ENCODE measurements around the gene ATG9B.
"Not testable (repeated sequence)": the region's sequence is repeated elsewhere in the genome, so short reads cannot be mapped to it uniquely, and the experiment has no call there.

The ATG9B gene

DNA sequence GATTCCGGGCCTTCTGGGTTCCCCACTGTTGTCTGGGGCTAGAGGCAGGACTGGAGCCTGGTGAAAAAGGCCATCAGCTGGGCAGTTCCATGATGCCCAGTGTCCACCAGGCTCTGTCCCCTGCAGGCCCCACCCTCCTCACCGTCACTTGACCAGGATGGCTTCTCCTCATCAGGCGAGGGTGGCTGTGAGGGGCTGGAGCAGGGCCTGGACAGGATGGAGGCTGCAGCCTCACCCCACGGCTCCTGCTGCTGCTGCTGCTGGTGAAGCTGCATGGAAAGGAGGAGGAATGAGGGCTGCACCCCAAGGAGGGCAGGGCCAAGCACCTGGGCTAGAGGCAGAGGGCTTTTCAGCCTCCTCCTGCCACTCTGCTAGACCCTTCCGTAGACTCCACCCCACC, 8.3 kb downstream of the ATG9B start:
- DNase-seq (ENCODE audit: low spot score) = no peak

- no peak for DNase-seq (ENCODE audit: low spot score)
These were observed 9.3 kb downstream of the ATG9B start for GRCh38 chr7:151014950-151015349.

DNA sequence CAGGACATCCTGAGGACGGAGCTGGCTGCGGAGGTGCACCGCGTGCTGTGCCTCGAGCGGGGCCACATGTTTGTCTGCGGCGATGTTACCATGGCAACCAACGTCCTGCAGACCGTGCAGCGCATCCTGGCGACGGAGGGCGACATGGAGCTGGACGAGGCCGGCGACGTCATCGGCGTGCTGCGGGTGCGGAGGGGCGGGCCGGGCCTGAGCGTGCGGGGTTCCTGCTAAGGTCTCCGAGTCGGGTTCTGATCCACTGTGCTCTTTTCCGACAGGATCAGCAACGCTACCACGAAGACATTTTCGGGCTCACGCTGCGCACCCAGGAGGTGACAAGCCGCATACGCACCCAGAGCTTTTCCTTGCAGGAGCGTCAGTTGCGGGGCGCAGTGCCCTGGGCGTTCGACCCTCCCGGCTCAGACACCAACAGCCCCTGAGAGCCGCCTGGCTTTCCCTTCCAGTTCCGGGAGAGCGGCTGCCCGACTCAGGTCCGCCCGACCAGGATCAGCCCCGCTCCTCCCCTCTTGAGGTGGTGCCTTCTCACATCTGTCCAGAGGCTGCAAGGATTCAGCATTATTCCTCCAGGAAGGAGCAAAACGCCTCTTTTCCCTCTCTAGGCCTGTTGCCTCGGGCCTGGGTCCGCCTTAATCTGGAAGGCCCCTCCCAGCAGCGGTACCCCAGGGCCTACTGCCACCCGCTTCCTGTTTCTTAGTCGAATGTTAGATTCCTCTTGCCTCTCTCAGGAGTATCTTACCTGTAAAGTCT, 10.4 kb downstream of the ATG9B start:
- no peak for DNase-seq (ENCODE audit: low spot score)

GRCh38 chr7:151013356-151013732, 10.9 kb downstream of the ATG9B start:
- DNase-seq (ENCODE audit: low spot score) = no peak

DNA sequence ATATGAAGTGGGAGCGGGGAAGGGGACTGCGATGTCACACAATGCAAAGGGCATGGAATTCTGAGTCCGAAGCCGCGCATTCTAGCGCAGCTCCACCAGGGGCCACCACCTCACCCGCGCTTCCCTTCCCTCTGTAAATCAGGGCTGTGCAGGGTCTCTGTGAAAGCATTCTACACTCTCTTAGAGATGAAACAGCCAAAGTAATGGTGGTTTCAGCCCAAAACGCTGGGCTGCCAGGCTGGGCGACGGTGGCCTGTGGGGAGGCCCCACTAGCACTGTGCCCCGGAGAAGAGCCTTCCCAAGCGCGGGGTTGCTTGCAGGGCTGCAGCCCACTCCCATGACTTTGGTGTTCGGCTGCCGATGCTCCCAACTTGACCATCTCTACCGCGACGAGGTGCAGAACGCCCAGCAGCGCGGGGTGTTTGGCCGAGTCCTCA, 11.4 kb downstream of the ATG9B start:
- DNase-seq (ENCODE audit: low spot score) = peak; percentile 48

DNA sequence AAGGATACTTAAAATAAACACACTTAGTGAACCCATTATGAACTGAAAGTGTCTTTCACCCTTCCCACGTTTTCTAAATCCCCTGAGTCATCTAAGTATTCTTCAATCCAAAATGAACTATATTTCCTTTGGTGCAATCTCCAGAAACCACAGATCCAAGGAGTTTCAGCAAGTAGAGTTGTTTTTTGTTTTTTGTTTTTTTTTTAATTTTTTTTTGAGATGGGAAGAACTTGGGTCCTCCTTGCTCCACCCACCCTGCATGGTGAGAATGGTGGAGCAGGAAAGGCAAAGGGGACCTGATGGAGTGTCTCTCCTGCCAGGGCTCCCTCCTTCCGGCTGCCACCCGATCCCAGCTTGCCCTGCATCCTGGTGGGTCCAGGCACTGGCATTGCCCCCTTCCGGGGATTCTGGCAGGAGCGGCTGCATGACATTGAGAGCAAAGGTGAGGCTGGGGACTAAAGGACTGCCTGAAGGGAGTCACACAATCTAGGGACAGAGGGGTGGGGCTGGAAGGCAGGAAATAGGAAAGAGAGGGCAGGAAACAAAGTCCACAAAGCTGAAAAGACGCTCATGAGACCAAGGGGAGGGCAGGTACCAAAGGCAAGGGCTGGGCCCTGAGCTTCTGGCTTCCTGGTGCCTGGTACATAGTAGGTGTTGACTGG, 12.1 kb downstream of the ATG9B start:
- no peak for DNase-seq (ENCODE audit: low spot score)

DNA sequence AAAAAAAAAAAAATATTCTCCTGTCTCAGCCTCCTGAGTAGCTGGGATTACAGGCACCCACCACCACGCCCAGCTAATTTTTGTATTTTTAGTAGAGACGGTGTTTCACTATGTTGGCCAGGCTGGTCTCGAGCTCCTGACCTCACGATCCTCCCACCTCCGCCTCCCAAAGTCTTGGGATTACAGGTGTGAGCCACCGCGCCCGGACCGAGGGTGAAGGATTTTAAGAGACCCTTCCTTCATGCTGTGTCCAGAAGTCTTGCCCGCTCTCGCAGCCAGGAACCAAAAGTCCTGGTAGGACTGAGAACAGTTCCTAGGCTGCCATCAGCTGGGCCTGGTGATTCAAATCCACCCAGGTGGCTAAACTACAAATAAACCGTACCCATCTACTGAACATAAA, 12.7 kb downstream of the ATG9B start:
- DNase-seq (ENCODE audit: low spot score) = not testable (repeated sequence)

GRCh38 chr7:151011097-151011409, 13.2 kb downstream of the ATG9B start:
- no peak for DNase-seq (ENCODE audit: low spot score)

DNA sequence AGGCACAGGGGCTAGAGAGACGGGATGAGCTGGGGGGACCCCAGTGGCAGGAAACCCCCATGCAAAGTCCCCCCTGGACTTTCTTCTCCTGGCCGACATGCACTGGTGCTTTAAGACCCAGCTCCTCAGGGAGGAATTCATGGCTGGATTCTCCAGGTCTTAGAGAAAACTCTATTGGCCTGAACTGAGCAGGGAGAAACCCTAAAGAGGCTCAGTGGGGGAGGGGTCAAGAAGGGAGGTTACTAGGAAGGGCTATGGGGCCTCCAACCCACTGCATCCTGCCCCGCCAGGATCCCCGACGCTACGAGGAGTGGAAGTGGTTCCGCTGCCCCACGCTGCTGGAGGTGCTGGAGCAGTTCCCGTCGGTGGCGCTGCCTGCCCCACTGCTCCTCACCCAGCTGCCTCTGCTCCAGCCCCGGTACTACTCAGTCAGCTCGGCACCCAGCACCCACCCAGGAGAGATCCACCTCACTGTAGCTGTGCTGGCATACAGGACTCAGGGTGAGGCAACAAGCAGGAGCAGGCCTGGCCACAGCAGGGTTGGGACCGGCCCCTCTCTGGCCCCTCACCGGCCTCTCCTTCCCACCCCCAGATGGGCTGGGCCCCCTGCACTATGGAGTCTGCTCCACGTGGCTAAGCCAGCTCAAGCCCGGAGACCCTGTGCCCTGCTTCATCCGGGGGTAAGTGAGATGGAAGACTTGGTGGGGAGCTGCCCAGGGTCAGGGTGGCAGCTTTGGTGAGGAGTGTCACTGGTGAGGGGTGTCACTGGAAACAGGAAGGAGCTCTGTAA, 13.8 kb downstream of the ATG9B start:
- DNase-seq (ENCODE audit: low spot score) = no peak

- no peak for DNase-seq (ENCODE audit: low spot score)
These were observed 14.3 kb downstream of the ATG9B start for GRCh38 chr7:151010037-151010306.

DNA sequence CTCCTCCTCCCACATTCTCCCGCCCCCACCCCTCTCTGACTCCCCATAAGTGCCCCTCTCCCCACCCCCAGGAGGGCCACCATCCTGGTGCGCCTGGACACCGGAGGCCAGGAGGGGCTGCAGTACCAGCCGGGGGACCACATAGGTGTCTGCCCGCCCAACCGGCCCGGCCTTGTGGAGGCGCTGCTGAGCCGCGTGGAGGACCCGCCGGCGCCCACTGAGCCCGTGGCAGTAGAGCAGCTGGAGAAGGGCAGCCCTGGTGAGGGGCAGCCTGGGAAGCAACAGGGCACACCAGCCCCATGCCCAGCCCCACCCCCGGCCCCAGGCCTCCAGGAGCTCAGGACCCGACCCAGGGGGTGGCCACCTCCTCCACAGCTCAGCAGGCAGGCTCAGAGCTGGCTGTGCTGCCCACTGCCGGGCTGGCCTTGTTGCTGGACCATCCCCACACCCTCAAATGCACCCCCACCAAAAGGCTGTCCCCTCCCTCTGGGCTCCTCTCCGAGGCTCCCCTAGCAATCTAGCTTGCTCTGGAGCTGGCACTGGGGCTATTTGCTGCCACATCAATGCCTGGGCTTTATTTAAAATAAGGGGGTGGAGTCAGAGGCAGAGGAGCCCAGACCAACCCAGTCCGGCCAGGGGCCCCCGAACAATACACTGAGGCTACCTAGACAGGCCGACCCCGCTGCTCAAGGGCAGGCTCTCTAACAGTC, 14.8 kb downstream of the ATG9B start:
- DNase-seq (ENCODE audit: low spot score) = no peak

GRCh38 chr7:151008511-151009323, 15.6 kb downstream of the ATG9B start:
- DNase-seq (ENCODE audit: low spot score) = peak; percentile 88

DNA sequence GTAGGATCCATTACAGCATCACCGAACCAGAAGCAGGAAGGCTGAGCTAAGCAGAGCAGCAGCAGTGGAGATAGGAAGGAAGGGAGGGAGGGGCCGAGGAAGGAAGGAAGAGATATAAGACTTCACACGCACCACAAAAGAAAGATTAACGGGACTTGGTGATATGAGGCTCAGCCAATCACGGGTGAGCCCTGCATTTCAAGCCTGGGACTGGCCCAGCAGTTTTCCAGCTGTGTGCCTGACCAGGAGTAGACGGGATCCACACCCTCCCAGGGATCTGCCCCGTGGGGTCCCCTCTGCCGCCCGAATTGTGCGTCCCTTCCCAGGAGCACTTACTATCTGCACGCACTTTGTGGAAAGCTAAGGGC, 16.2 kb downstream of the ATG9B start:
- DNase-seq (ENCODE audit: low spot score) = no peak

DNA sequence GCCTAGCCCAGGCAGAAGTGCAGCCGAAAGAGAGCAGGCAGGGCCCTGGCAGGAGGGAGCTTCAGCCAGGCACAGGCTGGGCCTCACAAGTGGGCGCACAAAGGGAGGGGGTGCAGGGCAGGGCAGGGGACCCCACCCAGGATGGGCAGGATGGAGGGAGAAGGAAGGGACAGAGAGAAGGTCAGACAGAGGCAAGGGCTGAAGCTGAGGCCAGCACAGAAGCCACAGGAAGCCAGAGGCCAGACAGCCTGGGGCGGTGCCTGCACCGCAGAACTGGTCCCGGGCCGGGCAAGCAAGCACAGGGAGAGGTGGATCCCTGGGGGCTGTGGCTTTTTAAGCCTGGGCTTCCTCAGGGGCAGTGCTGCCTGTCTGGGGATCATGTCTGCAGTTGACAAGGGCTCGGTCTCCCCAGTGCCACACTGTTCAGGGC, 16.8 kb downstream of the ATG9B start:
- DNase-seq (ENCODE audit: low spot score) = no peak

- DNase-seq (ENCODE audit: low spot score) = no peak
These were observed 17.5 kb downstream of the ATG9B start for GRCh38 chr7:151006590-151007300.

GRCh38 chr7:151005566-151005965, 18.7 kb downstream of the ATG9B start:
- DNase-seq (ENCODE audit: low spot score) = no peak

- no peak for DNase-seq (ENCODE audit: low spot score)
These were observed 20.7 kb downstream of the ATG9B start for GRCh38 chr7:151003572-151003971.

GRCh38 chr7:151001546-151001945, 22.7 kb downstream of the ATG9B start:
- no peak for DNase-seq (ENCODE audit: low spot score)

- DNase-seq (ENCODE audit: low spot score) = no peak
These were observed 23.3 kb downstream of the ATG9B start for GRCh38 chr7:151000897-151001495.

DNA sequence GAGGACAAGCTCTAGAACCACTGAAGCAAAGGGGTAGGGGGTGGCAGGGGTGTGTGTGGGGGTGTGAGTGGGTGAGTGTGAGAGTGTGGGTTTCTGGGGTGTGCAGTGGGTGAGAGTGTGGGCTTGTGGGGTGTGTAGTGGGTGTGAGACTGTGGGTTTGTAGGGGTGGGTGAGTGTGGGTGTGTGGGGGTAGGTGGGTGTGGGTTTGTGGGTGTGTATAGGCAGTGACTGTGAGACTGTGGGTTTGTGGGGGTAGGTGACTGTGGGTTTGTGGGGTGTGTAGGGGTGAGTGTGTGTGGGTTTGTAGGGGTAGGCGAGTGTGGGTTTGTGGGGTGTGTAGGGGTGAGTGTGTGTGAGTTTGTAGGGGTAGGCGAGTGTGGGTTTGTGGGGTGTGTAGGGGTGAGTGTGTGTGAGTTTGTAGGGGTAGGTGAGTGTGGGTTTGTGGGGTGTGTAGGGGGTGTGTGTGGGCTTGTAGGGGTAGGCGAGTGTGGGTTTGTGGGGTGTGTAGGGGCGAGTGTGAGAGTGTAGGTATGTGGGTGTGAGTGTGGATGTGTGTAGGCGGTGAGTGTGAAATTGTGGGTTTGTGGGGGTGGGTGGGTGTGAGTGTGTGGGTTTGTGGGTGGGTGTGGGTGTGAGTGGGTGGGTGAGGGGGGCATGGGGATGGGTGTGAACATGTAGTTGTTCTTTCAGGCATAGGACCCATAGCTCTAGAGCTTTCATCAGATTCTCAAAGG, 24.6 kb downstream of the ATG9B start:
- no peak for DNase-seq (ENCODE audit: low spot score)

Measured in hepatic stellate cell (primary cell).